Measurements from ENCODE around the gene DRAM1. TPM values are rescaled to one million over a fixed set of nuclear protein-coding genes. Genes with fewer than 3 reads are reported as not detected.
A peak's percentile ranks its signal among the peaks of the same experiment; 100 is the strongest.

Gene DRAM1
- total and polyA plus RNA-seq, 9 of the 15 experiments (the other 6 are each of a cell fraction or from before 2014, with no cell fraction given) = 1.4 to 4.3 (median 2.7) TPM

DNA sequence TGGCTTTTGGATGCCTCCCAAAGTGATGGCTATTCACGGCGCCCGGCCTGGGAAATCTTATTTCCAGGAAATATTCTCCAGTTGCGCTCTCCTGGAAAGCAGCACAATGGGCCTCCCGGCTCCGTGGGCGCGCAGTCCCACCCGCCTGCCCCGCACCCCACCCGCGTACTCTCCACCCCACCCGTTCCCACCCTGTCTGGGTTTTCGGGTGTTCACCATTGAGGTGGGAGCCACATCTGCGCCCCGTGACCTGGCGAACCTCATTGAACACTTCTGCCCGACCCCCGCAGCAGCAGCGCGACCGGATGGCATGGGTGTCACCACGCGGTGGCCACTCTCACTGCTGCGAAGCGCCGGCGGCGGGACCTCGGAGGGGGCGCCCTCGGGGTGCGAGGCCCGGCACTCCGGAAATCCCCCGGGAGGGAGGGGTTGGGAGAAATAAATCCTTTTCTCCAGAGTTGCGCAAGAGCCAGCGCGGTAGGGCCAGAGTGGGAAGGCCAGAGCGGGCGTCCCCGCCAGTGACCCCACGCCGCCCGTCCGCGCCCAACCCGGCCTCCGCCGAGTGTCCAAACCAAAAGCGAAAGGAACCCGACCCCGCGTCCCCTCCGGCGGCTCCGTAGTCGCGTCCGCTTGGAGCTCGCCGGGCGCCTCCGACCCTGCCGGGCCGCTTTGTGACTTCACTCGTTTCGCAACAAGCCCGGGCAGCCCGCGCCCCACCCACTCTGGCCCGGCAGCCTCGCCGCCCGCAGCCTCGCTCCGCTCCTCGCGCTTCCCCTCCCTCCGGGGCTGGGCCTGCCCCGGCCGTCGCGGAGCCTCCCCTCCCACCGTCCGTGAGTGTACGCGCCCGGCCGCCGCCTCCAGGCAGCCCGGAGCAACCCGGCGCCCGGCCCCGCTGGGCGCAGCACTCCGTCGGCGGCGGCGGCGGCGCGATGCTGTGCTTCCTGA, at the start of gene DRAM1 (continued):
- TF ChIP-seq, protein P1, sequence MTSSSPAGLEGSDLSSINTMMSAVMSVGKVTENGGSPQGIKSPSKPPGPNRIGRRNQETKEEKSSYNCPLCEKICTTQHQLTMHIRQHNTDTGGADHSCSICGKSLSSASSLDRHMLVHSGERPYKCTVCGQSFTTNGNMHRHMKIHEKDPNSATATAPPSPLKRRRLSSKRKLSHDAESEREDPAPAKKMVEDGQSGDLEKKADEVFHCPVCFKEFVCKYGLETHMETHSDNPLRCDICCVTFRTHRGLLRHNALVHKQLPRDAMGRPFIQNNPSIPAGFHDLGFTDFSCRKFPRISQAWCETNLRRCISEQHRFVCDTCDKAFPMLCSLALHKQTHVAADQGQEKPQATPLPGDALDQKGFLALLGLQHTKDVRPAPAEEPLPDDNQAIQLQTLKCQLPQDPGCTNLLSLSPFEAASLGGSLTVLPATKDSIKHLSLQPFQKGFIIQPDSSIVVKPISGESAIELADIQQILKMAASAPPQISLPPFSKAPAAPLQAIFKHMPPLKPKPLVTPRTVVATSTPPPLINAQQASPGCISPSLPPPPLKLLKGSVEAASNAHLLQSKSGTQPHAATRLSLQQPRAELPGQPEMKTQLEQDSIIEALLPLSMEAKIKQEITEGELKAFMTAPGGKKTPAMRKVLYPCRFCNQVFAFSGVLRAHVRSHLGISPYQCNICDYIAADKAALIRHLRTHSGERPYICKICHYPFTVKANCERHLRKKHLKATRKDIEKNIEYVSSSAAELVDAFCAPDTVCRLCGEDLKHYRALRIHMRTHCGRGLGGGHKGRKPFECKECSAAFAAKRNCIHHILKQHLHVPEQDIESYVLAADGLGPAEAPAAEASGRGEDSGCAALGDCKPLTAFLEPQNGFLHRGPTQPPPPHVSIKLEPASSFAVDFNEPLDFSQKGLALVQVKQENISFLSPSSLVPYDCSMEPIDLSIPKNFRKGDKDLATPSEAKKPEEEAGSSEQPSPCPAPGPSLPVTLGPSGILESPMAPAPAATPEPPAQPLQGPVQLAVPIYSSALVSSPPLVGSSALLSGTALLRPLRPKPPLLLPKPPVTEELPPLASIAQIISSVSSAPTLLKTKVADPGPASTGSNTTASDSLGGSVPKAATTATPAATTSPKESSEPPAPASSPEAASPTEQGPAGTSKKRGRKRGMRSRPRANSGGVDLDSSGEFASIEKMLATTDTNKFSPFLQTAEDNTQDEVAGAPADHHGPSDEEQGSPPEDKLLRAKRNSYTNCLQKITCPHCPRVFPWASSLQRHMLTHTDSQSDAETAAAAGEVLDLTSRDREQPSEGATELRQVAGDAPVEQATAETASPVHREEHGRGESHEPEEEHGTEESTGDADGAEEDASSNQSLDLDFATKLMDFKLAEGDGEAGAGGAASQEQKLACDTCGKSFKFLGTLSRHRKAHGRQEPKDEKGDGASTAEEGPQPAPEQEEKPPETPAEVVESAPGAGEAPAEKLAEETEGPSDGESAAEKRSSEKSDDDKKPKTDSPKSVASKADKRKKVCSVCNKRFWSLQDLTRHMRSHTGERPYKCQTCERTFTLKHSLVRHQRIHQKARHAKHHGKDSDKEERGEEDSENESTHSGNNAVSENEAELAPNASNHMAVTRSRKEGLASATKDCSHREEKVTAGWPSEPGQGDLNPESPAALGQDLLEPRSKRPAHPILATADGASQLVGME (CRISPR knock-in tag; IDR thresholded peaks at IDR 0.05) = no peak
- TF ChIP-seq BRCA1 (IDR thresholded peaks at IDR 0.05) (no peak), BRCA1 (CRISPR knock-in tag; IDR thresholded peaks at IDR 0.05) (no peak), POLR2B (IDR thresholded peaks at IDR 0.05; ENCODE audit: low read depth, partially characterized antibody) (peak; percentile 56), GTF2F1 (IDR thresholded peaks at IDR 0.05; ENCODE audit: low read depth, low read length) (no peak), ZNF780A (CRISPR knock-in tag; IDR thresholded peaks at IDR 0.05) (no peak), U2AF2 (optimal IDR thresholded peaks at IDR 0.05; ENCODE audit: low read depth, low read length) (no peak), MTF1 (CRISPR knock-in tag; IDR thresholded peaks at IDR 0.05; ENCODE audit: borderline replicate concordance) (no peak), ZNF586 (CRISPR knock-in tag; conservative IDR thresholded peaks at IDR 0.05) (no peak), ZC3H8 (IDR thresholded peaks at IDR 0.05) (no peak), STAG1 (CRISPR knock-in tag; IDR thresholded peaks at IDR 0.05; ENCODE audit: borderline replicate concordance) (no peak), ZNF184 (CRISPR knock-in tag; IDR thresholded peaks at IDR 0.05) (no peak), GATA2 (CRISPR knock-in tag; IDR thresholded peaks at IDR 0.05) (no peak), TRIM28 (IDR thresholded peaks at IDR 0.05) (no peak), ZNF785 (CRISPR knock-in tag; IDR thresholded peaks at IDR 0.05) (no peak)
- TF ChIP-seq, protein P2, sequence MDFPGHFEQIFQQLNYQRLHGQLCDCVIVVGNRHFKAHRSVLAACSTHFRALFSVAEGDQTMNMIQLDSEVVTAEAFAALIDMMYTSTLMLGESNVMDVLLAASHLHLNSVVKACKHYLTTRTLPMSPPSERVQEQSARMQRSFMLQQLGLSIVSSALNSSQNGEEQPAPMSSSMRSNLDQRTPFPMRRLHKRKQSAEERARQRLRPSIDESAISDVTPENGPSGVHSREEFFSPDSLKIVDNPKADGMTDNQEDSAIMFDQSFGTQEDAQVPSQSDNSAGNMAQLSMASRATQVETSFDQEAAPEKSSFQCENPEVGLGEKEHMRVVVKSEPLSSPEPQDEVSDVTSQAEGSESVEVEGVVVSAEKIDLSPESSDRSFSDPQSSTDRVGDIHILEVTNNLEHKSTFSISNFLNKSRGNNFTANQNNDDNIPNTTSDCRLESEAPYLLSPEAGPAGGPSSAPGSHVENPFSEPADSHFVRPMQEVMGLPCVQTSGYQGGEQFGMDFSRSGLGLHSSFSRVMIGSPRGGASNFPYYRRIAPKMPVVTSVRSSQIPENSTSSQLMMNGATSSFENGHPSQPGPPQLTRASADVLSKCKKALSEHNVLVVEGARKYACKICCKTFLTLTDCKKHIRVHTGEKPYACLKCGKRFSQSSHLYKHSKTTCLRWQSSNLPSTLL (IDR thresholded peaks at IDR 0.05) = no peak
- TF ChIP-seq, protein P3, sequence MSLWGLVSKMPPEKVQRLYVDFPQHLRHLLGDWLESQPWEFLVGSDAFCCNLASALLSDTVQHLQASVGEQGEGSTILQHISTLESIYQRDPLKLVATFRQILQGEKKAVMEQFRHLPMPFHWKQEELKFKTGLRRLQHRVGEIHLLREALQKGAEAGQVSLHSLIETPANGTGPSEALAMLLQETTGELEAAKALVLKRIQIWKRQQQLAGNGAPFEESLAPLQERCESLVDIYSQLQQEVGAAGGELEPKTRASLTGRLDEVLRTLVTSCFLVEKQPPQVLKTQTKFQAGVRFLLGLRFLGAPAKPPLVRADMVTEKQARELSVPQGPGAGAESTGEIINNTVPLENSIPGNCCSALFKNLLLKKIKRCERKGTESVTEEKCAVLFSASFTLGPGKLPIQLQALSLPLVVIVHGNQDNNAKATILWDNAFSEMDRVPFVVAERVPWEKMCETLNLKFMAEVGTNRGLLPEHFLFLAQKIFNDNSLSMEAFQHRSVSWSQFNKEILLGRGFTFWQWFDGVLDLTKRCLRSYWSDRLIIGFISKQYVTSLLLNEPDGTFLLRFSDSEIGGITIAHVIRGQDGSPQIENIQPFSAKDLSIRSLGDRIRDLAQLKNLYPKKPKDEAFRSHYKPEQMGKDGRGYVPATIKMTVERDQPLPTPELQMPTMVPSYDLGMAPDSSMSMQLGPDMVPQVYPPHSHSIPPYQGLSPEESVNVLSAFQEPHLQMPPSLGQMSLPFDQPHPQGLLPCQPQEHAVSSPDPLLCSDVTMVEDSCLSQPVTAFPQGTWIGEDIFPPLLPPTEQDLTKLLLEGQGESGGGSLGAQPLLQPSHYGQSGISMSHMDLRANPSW (CRISPR knock-in tag; IDR thresholded peaks at IDR 0.05) = no peak
- TF ChIP-seq, protein P4, sequence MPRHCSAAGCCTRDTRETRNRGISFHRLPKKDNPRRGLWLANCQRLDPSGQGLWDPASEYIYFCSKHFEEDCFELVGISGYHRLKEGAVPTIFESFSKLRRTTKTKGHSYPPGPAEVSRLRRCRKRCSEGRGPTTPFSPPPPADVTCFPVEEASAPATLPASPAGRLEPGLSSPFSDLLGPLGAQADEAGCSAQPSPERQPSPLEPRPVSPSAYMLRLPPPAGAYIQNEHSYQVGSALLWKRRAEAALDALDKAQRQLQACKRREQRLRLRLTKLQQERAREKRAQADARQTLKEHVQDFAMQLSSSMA (CRISPR knock-in tag; IDR thresholded peaks at IDR 0.05) = no peak

Measured in K562 (cell line).